ENCODE results near the gene FAM72D.
"Not testable (repeated sequence)": the region's sequence is repeated elsewhere in the genome, so short reads cannot be mapped to it uniquely, and the experiment has no call there.

- TF ChIP-seq POLR2A (IDR thresholded peaks at IDR 0.05; ENCODE audit: low read length); GATA1 (IDR thresholded peaks at IDR 0.05; ENCODE audit: low read depth, low read length): not testable (repeated sequence)
Measured at GRCh38 chr1:145063285-145063684, 32.5 kb upstream of the FAM72D start.
